SKM-1 treated with dmso at 0.1 percent for 144 hours (cell line): ENCODE measurements around the gene SFXN3.
A peak's percentile ranks its signal among the peaks of the same experiment; 100 is the strongest.

Experiments used
- DNase-seq: peaks from one replicate; lab custom pipeline; 2025; ENCODE audit not compliant: unreplicated experiment; lab: John Stamatoyannopoulos, UW

The SFXN3 gene

GRCh38 chr10:101054876-101055275, 23.8 kb downstream of the SFXN3 start:
- no peak for DNase-seq

GRCh38 chr10:101055411-101055810, 24.4 kb downstream of the SFXN3 start:
- DNase-seq = no peak

GRCh38 chr10:101056365-101057151, 25.5 kb downstream of the SFXN3 start:
- DNase-seq = no peak

GRCh38 chr10:101060036-101060950, 29.3 kb downstream of the SFXN3 start:
- peak; percentile 92 for DNase-seq

- peak; percentile 87 for DNase-seq
These were observed 30.1 kb downstream of the SFXN3 start for GRCh38 chr10:101060951-101061623.

GRCh38 chr10:101061624-101062231, 30.7 kb downstream of the SFXN3 start, which contains the start of gene KAZALD1:
Gene KAZALD1, plus strand, starts transcription at chr10:101061989. Its CDS starts 604 bp downstream, at chr10:101062593.
- DNase-seq = no peak

- no peak for DNase-seq
These were observed 31.4 kb downstream of the SFXN3 start for GRCh38 chr10:101062232-101063049.

- no peak for DNase-seq
These were observed 32.1 kb downstream of the SFXN3 start for GRCh38 chr10:101063050-101063525.

GRCh38 chr10:101063548-101064414, 32.7 kb downstream of the SFXN3 start:
- DNase-seq = no peak

- DNase-seq = no peak
These were observed 33.5 kb downstream of the SFXN3 start for GRCh38 chr10:101064415-101065030.

GRCh38 chr10:101065481-101066145, 34.6 kb downstream of the SFXN3 start:
- DNase-seq = no peak

- DNase-seq = peak; percentile 76
These were observed 35.3 kb downstream of the SFXN3 start for GRCh38 chr10:101066146-101066895.

- no peak for DNase-seq
These were observed 35.9 kb downstream of the SFXN3 start for GRCh38 chr10:101066896-101067355.

GRCh38 chr10:101067356-101068083, 36.5 kb downstream of the SFXN3 start:
- peak; percentile 77 for DNase-seq

GRCh38 chr10:101069441-101069840, 38.4 kb downstream of the SFXN3 start:
- no peak for DNase-seq

- no peak for DNase-seq
These were observed 39.1 kb downstream of the SFXN3 start for GRCh38 chr10:101070098-101070497.
